Loucy (cell line): ENCODE measurements around the gene PPP1R14C.

Experiments
- EZH2phosphoT487 ChIP-seq: fragments of 200-600 bp; IDR thresholded peaks from 2 replicates; pipeline ENCODE4 v1.6.1; 2018; ENCODE audit warnings: antibody characterized with exemption, mild to moderate bottlenecking, moderate library complexity, borderline replicate concordance
- TF ChIP-seq, protein P1 (sequence below): fragments of 200-600 bp; sonication (generic); conservative IDR thresholded peaks from 2 replicates; pipeline ENCODE4 v1.5.1; 2014; ENCODE audit warnings: mild to moderate bottlenecking, antibody characterized with exemption, low read length

DNA sequence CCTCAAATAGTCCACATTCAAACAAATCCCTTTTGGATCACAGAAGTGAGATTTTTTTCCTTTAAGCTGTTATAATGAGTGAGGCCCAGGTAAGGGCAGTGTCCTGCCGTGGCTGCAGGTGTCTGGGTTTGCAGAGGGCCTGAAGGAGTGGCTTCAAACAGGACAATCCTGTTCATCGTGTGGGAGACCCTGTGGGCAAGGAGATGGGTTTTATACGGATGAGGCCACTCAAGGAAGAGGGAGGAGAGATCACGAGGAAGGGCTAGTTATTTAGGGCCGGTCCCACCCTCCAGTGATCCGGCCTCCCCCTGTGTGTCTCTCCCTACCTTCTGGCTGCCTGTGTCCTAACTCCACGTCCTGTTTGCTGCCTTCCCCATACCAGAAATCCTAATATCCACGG, 33.8 kb downstream of the PPP1R14C start:
- TF ChIP-seq, protein P1, sequence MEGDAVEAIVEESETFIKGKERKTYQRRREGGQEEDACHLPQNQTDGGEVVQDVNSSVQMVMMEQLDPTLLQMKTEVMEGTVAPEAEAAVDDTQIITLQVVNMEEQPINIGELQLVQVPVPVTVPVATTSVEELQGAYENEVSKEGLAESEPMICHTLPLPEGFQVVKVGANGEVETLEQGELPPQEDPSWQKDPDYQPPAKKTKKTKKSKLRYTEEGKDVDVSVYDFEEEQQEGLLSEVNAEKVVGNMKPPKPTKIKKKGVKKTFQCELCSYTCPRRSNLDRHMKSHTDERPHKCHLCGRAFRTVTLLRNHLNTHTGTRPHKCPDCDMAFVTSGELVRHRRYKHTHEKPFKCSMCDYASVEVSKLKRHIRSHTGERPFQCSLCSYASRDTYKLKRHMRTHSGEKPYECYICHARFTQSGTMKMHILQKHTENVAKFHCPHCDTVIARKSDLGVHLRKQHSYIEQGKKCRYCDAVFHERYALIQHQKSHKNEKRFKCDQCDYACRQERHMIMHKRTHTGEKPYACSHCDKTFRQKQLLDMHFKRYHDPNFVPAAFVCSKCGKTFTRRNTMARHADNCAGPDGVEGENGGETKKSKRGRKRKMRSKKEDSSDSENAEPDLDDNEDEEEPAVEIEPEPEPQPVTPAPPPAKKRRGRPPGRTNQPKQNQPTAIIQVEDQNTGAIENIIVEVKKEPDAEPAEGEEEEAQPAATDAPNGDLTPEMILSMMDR = no peak
- no peak for TF ChIP-seq EZH2phosphoT487
